ENCODE results near the gene UVRAG.
"Not testable (repeated sequence)": the region's sequence is repeated elsewhere in the genome, so short reads cannot be mapped to it uniquely, and the experiment has no call there.

The UVRAG gene

DNA sequence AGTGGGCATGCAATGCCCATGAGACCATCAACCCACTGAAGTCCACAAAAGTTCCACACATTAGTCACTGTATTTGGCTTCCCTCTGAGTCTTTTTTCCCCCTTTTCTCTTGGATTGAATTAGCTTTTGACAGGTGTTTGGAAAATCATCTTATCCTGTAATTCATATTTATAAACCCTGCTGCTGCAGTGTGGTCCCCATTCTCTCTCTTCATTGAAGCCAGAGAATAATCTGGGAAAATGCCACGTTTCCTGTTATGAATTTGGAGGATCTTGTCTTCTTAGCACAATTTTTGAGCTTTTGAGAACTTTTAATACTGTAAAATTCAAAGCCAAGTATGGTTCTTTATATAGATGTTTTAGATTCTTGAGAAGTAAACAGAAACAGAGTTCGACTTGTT lies 84.8 kb downstream of the UVRAG start:
- Histone ChIP-seq H3K4me3 (no peak overlapping the region), H3K27ac (no peak overlapping the region)

DNA sequence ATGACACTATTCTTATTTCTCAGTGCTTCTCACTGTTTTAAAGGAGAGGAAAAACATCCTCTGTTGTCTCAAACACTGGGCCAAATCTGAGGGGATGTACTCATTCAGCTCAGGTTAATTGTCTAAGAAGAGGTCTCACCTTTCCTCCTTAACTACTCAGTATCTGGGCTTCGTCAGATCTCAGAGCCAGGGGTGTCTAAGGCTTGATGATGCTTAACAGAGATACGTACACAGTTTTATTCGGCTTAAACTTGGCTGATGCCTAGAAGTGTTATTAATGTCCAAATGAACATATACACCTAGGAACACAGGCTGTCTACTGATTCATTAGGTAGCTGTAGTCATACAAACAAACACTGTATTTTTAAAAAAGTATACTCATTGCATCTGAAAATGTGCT lies 85.8 kb downstream of the UVRAG start:
- Histone ChIP-seq H3K4me3 (no peak overlapping the region), H3K27ac (no peak overlapping the region)

DNA sequence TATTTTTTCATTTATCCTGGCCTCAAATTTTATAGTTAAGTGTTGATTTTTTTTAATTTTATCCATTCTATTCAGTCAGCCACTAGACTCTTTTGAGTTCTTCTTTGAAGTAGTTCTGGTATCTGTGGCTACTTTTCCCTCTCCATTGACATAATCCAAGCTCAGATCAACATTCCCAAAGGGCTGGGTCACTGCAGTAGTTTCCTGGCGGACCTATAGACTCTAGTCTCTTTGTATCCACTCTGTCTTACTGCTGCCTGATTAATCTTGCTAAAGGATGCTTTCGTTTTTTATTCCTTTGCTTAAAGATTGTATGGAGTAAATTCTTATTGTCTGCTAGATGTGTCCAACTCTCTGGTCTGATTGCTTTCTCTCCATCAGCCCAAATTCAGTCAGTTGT lies 87.6 kb downstream of the UVRAG start:
- Histone ChIP-seq H3K4me3 (no peak overlapping the region), H3K27ac (no peak overlapping the region)

DNA sequence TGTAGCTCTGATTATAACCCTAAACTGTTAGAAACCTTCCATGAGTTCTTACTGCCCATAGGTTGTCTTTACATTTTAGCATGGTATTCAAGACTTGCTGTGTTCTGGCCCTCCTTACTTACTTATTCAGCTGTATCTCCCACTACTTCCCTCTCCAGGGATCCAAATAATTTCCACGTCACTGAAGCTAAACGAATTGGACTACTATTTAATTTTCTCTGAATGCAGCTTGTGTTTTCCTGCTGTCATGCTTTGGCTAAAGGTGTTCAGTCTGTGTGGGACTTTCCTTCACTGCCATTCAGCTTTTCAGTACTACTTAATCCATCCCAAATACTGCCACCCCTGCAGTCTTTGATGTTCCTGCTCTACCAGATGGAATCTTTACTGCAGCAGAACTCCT lies 88.3 kb downstream of the UVRAG start:
- H3K27ac ChIP-seq, result no peak overlapping the region

DNA sequence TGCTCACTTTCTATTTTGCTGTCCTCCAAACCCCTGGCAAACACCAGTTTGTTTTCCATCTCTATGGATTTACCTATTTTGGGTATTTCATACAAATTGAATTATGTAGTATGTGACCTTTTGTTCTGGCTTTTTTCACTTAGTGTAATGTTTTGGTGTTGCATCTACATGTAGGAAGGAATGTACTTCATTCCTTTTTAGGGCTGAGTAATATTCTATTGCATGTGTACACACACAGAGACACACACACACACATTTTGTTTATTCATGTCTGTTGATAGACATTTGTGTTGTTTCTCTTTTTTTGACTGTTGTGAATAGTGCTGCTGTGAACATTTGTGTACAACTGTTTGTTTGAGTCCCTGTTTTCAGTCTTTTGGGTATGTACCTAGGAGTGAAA lies 90.4 kb downstream of the UVRAG start:
- Histone ChIP-seq H3K4me3 (no peak overlapping the region), H3K27ac (no peak overlapping the region)

More for the DNA sequence above, 88.3 kb downstream of the UVRAG start:
- no peak overlapping the region for H3K4me3 ChIP-seq

DNA sequence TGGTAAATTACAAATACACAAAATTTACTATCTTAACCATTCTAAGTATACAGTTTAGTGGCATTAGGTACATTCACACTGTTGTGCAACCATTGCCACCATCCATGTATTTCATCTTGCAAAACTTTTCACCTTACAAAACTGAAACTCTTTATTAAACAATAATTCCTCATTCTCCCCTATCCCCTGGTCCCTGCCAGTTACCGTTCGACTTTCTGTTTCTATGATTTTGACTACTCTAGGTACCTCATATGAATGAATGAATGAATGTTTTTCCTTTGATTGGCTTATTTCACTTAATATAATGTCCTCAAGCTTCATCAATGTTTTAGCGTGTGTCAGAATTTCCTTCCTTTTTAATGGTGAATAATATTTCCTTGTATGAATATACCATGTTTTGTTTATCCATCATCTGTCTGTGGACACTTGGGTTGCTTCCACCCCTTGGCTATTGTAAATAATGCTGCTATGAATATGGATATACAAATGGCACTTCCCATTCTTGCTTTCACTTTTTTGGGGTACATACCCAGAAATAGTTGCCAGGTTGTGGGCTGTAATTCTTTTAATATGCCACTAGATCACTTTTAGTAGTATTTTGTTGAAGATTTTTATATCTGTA lies 93.0 kb downstream of the UVRAG start:
- no peak overlapping the region for H3K4me3 ChIP-seq
- no peak overlapping the region for H3K27ac ChIP-seq

DNA sequence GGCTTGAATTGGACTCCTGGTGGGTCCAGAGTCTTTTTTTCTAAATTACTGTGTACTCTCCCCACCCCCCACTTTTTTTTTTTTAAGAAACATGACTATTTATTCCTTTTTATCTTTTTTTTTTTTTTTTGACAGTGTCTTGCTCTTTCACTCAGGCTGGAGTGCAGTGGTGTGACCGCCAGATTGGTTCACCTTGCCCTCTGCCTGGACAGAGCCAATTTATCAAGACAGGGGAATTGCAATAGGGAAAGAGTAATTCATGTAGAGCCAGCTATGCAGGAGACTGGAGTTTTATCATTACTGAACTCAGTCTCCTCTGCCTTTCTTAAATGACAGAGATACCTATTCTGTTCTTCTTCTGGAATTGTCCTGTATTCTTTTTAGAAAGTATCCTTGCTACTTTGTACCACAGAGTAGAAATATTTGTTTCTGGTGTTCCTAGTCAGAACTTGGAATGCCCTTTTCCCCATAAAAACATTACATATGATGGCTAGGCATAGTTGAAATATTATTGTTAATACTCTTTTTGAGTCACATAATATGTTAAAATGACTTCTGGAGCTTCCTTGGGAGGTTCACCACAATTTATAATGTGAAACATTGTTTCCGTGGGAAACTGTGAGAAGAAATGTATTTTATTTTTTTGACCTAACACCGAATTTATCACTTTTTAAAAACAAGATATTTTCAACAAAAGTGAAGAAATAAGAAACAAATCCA lies 95.6 kb downstream of the UVRAG start:
- Histone ChIP-seq H3K27ac (peak overlapping the region in 1 of 21 experiments; percentile 43), H3K4me3 (no peak overlapping the region)

DNA sequence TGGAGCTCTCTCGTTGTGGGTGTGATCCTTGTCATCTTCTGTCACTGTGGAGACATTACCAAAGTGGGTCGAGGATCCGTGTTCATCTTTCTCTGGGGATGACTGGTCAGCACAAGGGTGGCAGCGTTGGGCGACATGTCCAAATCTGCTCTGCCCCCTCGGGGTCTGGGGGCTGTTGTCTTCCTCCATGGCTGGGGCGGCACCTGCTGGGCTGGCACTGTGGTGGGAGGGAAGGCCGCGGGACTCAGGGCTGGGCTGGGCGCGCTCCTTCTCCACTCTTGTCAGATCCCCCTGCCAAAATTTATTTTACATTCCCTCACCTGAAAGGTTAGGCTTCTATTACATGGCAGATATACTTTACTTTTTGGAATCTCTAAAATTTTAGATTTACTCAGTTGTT lies 96.4 kb downstream of the UVRAG start:
- H3K4me3 ChIP-seq, result no peak overlapping the region

DNA sequence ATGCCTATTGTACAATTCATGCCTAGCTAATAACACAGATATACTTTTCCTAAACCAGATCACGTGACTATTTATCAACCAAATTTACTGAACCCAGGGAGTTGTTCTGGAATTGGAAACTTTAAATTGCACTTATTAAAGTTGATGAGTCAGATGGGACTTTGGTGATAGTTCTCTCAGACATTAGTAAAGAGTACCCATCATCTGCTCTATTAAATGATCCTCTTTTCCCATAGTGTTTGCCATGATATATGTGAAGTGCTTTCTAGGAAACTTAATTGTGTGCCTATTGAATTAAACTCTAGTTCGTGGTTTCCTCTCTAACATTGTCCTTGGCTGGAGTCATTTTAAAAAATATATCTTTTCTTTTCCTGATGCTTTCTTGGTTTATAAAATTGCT lies 99.0 kb downstream of the UVRAG start:
- Histone ChIP-seq H3K4me3 (no peak overlapping the region), H3K27ac (no peak overlapping the region)

More for the DNA sequence above, 96.4 kb downstream of the UVRAG start:
- peak overlapping the region in 1 of 21 experiments; percentile 43 for H3K27ac ChIP-seq

DNA sequence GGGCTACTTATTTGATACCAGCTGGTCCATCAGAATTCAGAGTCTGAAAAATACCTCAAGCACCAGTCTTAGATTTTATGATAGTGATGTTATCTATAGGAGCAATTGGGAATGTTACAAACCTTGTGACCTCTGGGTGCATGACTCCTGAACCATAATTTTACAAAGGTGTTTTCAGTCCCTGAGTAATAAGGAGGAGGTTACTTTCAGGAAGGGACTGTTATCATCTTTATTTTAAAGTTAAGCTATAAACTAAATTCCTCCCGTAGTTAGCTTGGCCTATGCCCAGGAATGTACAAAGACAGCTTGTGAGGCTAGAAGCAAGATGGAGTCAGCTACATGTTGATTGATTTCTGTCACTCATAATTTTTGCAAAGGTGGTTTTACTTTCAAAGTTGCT lies 101.9 kb downstream of the UVRAG start:
- Histone ChIP-seq H3K27ac (no peak overlapping the region), H3K4me3 (no peak overlapping the region)

DNA sequence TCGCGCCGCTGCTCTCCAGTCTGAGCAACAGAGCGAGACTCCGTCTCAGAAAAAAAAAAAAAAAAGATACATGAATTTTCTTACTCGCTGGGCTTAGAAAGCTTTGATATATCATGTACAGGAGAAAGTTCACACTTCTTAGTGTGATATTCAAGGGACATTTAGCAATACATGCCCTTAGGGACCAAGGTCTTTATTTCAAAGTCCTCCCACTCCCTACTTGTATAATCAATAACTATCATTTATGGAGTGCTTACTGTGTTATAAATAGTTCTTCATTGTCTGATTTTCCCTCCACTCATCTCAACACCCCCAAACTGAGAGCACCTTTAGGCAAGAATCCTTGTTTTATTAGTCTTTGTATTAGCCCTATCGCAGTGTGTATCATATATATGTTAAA lies 103.3 kb downstream of the UVRAG start:
- Histone ChIP-seq H3K4me3 (no peak overlapping the region), H3K27ac (no peak overlapping the region)

DNA sequence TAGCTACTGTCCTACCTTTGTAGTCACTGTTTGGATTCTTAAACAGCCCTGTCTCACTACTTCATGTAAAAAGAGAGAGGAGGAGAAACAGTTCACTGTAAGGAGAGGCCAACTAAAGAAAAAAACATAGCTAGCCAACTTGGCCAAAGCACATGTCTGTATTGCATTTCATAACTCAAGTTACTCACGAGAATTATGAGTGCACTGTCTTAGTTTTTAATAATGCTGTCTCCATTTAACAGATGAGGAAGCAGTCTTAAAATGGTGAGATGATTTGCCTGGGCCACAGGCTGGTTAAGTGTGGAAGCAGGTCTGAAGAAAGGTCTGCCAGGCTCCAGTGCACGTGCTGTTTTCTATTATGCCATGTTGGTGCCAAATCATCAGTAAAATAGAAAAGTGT lies 104.5 kb downstream of the UVRAG start:
- Histone ChIP-seq H3K4me3 (no peak overlapping the region), H3K27ac (peak overlapping the region in 4 of 21 experiments; percentile 26 to 34 (median 30))

DNA sequence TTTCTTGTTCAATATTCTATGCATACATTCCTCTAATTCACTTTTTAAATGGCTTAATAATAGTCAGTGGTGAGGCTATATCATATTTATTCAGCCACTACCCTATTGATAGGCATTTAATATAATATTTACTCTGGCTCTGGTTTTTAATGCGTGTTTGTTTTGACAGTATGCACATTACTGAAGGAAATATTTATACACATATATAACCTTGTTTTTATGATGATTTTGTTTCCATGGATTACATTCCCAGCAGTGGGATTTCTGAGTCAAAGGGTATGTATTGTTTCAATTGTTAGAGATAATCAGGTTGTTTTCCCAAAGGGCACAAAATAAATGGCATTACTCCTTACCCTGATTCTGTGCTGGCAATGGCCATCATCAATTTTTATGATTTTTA lies 105.8 kb downstream of the UVRAG start:
- Histone ChIP-seq H3K4me3 (no peak overlapping the region), H3K27ac (no peak overlapping the region)

DNA sequence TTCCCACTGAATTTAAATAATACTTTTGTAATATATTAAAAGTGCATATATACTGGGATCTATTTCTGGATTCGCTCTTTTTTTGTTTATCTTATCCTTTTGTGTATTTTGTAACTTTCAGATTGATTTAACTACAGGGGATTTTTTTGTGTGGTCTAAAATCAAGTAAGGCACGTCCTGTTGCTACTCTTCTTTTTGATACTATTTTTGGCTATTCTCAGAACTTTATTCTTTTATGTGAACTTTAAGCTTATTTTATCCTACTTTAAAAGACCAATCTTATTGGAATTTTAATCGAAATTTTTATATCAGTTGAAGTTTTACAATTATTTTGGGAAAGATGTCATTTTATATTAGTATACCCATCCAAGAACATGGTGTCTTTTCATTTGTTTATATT lies 106.8 kb downstream of the UVRAG start:
- no peak overlapping the region for H3K4me3 ChIP-seq
- H3K27ac ChIP-seq, result no peak overlapping the region

DNA sequence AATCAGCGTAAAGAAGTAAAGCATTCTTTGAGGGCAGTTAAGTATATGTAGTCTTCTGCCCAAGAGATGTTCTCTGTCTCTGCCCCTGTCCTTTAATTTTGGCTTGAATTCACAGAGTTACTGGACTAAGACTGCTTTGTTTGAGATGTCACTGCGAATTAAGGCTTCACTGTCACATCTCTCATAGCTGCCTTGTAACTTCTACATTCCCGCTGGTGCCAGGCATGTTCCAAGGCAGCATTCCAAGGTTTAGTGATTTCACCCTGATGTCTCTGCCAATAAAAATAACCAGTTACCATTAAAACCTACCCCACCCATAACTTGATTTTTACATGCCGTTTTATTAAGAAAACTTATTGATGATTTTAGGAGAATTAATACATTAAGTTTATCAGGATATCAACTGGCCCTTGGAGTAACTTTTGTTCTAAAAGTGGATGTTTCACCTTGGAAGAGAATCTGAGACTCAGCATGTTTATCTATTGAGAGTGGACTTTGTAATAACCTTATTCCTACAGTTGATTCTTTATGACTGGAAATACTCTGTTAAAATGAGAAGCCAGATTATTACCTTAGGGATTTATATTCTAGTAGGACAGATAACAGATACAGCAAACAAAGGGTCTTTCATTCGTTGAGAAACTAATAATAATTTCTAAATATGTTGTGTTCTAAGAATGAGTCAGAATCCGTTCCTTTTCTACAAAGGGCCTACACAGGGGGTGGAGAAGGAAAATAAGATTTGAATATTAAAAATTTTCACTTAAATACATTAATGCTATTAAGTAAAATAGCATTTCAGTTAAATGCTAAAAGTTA lies 110.2 kb downstream of the UVRAG start:
- peak overlapping the region in 3 of 21 experiments; percentile 7 to 49 (median 36) for H3K27ac ChIP-seq
- no peak overlapping the region for H3K4me3 ChIP-seq

DNA sequence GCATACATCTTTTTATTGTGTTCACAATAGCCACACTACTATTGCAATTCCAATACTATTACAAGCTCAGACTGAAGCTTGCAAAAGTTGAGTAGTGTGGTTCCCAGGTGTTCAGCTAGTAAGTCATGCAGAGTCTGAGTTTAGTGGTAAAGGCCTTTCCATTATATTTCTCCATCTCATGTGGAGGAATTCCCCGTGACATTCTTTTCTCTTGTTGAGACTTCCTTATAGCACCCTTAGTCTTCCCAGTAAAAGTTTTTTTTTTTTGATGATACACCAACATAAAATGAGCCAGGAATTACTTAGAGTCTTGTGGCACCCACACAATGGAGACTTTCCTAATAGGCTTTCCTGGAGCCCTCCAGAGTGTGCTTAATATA lies 110.8 kb downstream of the UVRAG start:
- peak overlapping the region in 1 of 21 experiments; percentile 0 for H3K27ac ChIP-seq
- no peak overlapping the region for H3K4me3 ChIP-seq

DNA sequence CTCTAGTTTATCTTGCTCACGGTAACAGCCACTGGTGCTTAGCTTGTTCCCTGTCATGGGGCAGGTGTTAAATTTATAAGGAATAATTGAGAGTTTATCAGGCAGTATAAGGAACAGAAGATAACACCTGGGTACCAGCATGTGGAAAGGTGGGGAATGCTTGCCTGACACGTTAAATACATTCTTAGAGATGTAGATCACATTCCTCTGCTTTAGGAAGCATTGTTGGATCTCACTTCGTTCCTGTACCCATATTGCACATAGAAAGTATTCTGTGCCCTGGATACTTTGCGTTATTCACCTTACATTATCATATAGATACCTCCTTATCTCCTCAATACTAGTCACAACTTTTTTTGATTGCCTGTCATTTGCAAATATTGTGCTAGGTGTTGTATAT lies 114.7 kb downstream of the UVRAG start:
- Histone ChIP-seq H3K27ac (no peak overlapping the region), H3K4me3 (no peak overlapping the region)

DNA sequence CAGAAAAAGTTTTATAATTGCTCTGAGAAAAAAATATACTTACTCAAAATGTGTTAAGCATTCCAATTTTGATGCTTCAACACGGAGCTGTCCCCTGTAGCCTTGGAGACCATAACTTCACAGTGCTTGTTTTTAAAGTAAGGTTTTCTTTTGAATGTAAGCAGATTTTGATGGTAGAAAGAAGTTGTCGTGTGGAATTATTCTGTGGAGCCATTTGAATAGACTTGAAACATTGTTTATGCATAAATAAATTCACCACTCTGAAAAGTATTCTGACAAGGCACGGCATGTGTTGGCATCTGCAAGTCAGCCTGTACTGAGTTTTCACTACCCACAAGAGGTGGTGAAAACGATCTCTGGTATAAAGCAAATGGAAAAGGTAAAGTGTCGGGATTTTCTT lies 115.5 kb downstream of the UVRAG start:
- H3K4me3 ChIP-seq, result no peak overlapping the region
- no peak overlapping the region for H3K27ac ChIP-seq

DNA sequence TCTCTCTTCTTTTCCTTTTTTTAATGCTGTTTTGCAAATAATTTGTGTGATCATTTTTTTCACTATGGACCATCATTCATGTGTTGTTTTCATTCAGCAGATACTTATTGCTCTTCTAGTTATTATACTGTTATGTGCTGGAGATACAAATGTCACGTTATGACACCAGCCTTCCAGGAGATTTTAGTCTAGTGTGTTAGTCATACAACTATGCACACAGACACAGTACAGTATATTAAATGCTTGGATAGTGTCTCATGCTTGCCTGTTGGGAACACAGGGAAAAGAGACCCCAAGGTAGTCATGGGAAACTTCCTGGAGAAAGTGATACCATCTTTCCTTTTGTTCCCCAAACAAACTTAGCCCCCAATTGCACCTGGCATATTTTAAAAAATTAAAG lies 116.1 kb downstream of the UVRAG start:
- Histone ChIP-seq H3K27ac (no peak overlapping the region), H3K4me3 (no peak overlapping the region)

DNA sequence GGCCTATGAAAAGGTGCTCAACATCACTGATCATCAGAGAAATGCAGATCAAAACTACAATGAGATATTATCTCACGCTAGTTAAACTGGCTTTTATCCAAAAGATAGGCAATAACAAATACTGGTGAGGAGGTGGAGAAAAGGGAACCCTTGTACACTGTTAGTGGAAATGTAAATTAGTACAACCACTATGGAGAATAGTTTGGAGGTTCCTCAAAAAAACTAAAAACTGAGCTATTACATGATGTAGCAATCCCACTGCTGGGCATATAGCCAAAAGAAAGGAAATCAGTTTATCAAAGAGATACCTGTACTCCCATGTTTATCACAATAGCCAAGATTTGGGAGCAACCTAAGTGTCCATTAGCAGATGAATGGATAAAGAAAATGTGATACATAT lies 118.7 kb downstream of the UVRAG start:
- H3K27ac ChIP-seq, H3K4me3 ChIP-seq: not testable (repeated sequence)

DNA sequence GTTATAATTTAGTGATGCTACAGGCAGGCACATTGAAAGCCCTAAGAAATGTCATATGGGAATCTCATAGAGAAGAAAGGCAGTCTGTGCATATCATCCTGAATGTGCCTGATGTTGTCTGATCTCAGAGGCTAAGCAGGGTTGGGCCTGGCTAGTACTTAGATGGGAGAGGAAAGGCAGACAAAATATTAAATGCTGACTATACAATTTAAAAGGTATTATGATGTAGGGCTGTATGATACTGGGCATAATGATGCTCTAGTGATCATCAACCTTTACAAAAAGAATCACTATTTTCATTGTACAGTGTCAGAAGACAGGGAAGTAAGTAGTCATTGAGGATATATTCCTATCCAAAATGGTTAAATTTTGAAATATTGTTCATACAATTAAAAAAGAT lies 119.8 kb downstream of the UVRAG start:
- Histone ChIP-seq H3K4me3 (no peak overlapping the region), H3K27ac (no peak overlapping the region)
